ENCODE data around the gene TGFA.
A peak's percentile ranks its signal among the peaks of the same experiment; 100 is the strongest.

TGFA gene

GRCh38 chr2:70560442-70560841 is 6.8 kb upstream of the TGFA start:
- Histone ChIP-seq H3K27ac (ENCODE audit: poor library complexity, severe bottlenecking) (peak overlapping the region; percentile 29), H3K9me3 (ENCODE audit: severe bottlenecking) (no peaks in the 10 kb centered on the region), H3K27me3 (ENCODE audit: insufficient read depth, poor library complexity, severe bottlenecking) (no peaks in the 10 kb centered on the region), H3K4me3 (ENCODE audit: severe bottlenecking) (no peak overlapping the region), H3K36me3 (ENCODE audit: low read depth) (no peaks in the 10 kb centered on the region), H3K4me1 (ENCODE audit: insufficient read depth, poor library complexity, severe bottlenecking) (peaks cover 19% of the 10 kb centered on the region)
- no peak for DNase-seq (ENCODE audit: low spot score)
- TF ChIP-seq, protein P1, sequence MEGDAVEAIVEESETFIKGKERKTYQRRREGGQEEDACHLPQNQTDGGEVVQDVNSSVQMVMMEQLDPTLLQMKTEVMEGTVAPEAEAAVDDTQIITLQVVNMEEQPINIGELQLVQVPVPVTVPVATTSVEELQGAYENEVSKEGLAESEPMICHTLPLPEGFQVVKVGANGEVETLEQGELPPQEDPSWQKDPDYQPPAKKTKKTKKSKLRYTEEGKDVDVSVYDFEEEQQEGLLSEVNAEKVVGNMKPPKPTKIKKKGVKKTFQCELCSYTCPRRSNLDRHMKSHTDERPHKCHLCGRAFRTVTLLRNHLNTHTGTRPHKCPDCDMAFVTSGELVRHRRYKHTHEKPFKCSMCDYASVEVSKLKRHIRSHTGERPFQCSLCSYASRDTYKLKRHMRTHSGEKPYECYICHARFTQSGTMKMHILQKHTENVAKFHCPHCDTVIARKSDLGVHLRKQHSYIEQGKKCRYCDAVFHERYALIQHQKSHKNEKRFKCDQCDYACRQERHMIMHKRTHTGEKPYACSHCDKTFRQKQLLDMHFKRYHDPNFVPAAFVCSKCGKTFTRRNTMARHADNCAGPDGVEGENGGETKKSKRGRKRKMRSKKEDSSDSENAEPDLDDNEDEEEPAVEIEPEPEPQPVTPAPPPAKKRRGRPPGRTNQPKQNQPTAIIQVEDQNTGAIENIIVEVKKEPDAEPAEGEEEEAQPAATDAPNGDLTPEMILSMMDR (IDR thresholded peaks at IDR 0.05; ENCODE audit: poor library complexity, severe bottlenecking) = no peak
- ATAC-seq (ENCODE audit: low read depth) = no peak

DNA sequence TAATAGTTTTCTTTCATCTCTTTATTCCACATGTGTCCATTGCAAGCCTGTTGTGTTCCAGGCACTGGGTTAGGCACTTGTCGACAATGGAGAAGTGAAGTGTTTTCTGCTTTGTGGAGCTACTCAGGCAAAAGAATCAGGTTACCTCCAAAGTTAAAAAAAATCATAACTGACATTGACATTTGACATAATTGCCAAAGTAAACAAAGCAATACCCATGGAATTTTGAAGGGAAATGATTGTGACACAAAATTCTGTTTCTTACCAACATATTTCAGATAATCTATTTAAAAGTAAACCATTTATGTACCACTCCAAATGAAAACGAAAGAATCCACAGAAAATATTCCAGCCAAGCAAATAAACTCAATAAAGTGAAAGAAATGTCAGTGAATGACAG is 6.4 kb upstream of the TGFA start:
- peaks cover 19% of the 10 kb centered on the region for H3K4me1 ChIP-seq (ENCODE audit: insufficient read depth, poor library complexity, severe bottlenecking)

DNA sequence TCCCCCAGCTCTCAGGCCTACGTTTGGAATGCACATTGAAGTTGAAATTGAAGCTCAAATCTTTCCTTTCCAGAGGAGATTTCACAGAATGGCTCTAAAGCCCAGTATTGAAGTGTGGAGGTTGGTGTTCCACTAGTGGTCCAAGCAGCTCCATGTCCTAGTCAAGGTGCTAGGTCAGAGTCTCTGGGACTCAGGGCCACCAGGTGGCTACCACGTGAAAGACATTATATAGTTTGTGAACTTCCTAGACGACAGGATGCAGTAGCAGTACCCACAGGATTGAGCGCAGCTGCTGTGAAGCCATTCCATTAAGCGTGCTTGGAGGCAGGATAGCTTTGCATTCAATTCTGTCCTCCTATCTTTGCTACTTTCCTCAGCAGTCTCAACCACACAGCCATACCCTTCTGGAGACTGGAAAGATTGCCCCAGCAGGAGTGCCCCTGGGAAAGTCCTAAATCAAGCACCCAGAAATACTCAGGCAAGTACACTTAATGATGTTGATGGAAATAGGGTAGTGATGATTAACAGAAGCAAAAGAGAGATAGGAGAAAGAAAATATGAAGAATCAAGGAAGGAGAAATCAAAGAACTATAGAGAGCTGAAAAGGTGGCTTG is 4.7 kb upstream of the TGFA start:
- Histone ChIP-seq H3K36me3 (ENCODE audit: low read depth) (no peaks in the 10 kb centered on the region), H3K4me1 (ENCODE audit: insufficient read depth, poor library complexity, severe bottlenecking) (peaks cover 19% of the 10 kb centered on the region), H3K9me3 (ENCODE audit: severe bottlenecking) (no peaks in the 10 kb centered on the region), H3K4me3 (ENCODE audit: severe bottlenecking) (no peak overlapping the region), H3K27ac (ENCODE audit: poor library complexity, severe bottlenecking) (peak overlapping the region; percentile 27), H3K27me3 (ENCODE audit: insufficient read depth, poor library complexity, severe bottlenecking) (no peaks in the 10 kb centered on the region)
- ATAC-seq (ENCODE audit: low read depth) (no peak), DNase-seq (ENCODE audit: low spot score) (no peak)
- TF ChIP-seq, protein P1 (IDR thresholded peaks at IDR 0.05; ENCODE audit: poor library complexity, severe bottlenecking) = no peak

More for the DNA sequence above, 6.4 kb upstream of the TGFA start:
- TF ChIP-seq, protein P1 (IDR thresholded peaks at IDR 0.05; ENCODE audit: poor library complexity, severe bottlenecking) = no peak
- ATAC-seq (ENCODE audit: low read depth) = no peak
- Histone ChIP-seq H3K4me3 (ENCODE audit: severe bottlenecking) (no peak overlapping the region), H3K36me3 (ENCODE audit: low read depth) (no peaks in the 10 kb centered on the region), H3K9me3 (ENCODE audit: severe bottlenecking) (no peaks in the 10 kb centered on the region), H3K27me3 (ENCODE audit: insufficient read depth, poor library complexity, severe bottlenecking) (no peaks in the 10 kb centered on the region), H3K27ac (ENCODE audit: poor library complexity, severe bottlenecking) (peak overlapping the region; percentile 29)
- no peak for DNase-seq (ENCODE audit: low spot score)

DNA sequence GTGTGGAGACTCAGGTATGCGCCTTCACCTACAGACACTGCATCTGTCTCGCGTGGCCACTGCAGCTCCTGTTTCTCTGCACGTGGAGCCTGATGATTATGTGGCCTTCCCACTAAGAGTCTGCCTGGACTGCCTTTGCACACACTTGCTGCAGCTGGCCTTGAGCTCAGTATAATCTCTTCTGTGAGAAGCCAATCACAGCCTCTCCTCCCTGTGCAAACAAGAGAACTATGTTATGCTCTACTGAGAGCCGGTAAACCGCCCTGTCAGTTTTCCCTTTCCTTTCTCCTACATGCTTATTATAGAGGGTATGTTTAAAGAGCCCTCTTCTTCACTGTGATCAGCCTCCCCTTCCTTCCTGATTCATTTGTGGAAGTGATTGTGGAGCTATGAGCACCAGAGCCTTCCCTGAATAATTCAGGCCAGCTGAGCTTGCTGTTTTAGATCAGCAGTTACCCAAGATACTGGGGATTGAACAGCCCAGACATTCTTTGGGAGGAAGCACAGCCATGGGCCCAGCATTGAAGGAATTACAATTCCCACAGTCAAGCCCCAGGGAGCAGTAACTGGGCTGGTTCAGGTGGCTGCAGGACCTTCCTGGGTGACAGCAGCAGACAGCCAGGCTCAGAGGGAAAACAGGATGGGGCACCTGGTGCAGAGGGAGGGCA is 3.7 kb upstream of the TGFA start:
- no peaks in the 10 kb centered on the region for H3K36me3 ChIP-seq (ENCODE audit: low read depth)
- H3K4me3 ChIP-seq (ENCODE audit: severe bottlenecking) = no peak overlapping the region
- H3K9me3 ChIP-seq (ENCODE audit: severe bottlenecking) = no peaks in the 10 kb centered on the region
- no peak for DNase-seq (ENCODE audit: low spot score)
- TF ChIP-seq, protein P1 (IDR thresholded peaks at IDR 0.05; ENCODE audit: poor library complexity, severe bottlenecking) = no peak
- H3K27me3 ChIP-seq (ENCODE audit: insufficient read depth, poor library complexity, severe bottlenecking) = no peaks in the 10 kb centered on the region
- no peak for ATAC-seq (ENCODE audit: low read depth)
- H3K27ac ChIP-seq (ENCODE audit: poor library complexity, severe bottlenecking) = peak overlapping the region; percentile 27
- peaks cover 19% of the 10 kb centered on the region for H3K4me1 ChIP-seq (ENCODE audit: insufficient read depth, poor library complexity, severe bottlenecking)

DNA sequence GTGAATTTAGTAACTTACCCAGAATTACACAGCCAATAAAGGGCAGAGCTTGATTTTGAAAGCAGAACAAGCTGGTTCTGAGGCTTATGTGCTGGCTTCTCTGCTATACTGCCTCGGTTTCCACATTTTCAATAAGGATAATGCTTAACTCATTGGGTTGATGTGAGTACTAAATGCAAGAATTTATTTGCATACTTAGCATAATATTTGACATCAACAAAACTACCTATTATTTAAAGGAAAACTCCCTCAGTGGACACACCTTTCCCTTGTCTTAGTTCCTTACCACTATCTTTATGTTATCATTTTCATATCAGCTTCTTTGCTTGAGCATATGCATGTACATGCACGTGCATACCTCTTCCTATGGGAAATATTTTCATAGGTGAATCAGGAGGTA is 3.0 kb upstream of the TGFA start:
- Histone ChIP-seq H3K27me3 (ENCODE audit: insufficient read depth, poor library complexity, severe bottlenecking) (no peaks in the 10 kb centered on the region), H3K36me3 (ENCODE audit: low read depth) (peaks cover 6% of the 10 kb centered on the region), H3K4me1 (ENCODE audit: insufficient read depth, poor library complexity, severe bottlenecking) (peaks cover 19% of the 10 kb centered on the region), H3K27ac (ENCODE audit: poor library complexity, severe bottlenecking) (peak overlapping the region; percentile 27), H3K4me3 (ENCODE audit: severe bottlenecking) (no peak overlapping the region), H3K9me3 (ENCODE audit: severe bottlenecking) (no peaks in the 10 kb centered on the region)
- DNase-seq (ENCODE audit: low spot score) (no peak), ATAC-seq (ENCODE audit: low read depth) (no peak)
- TF ChIP-seq, protein P1 (IDR thresholded peaks at IDR 0.05; ENCODE audit: poor library complexity, severe bottlenecking) = no peak

All from RWPE2 (cell line).